Measurements from ENCODE around the gene ZNF584. TPM values are rescaled to one million over a fixed set of nuclear protein-coding genes. Genes with fewer than 3 reads are reported as not detected.

Gene ZNF584
- total and polyA plus RNA-seq, 10 of the 15 experiments (the other 5 are each of a cell fraction or from before 2014, with no cell fraction given) = 2.0 to 10.7 (median 6.3) TPM

DNA sequence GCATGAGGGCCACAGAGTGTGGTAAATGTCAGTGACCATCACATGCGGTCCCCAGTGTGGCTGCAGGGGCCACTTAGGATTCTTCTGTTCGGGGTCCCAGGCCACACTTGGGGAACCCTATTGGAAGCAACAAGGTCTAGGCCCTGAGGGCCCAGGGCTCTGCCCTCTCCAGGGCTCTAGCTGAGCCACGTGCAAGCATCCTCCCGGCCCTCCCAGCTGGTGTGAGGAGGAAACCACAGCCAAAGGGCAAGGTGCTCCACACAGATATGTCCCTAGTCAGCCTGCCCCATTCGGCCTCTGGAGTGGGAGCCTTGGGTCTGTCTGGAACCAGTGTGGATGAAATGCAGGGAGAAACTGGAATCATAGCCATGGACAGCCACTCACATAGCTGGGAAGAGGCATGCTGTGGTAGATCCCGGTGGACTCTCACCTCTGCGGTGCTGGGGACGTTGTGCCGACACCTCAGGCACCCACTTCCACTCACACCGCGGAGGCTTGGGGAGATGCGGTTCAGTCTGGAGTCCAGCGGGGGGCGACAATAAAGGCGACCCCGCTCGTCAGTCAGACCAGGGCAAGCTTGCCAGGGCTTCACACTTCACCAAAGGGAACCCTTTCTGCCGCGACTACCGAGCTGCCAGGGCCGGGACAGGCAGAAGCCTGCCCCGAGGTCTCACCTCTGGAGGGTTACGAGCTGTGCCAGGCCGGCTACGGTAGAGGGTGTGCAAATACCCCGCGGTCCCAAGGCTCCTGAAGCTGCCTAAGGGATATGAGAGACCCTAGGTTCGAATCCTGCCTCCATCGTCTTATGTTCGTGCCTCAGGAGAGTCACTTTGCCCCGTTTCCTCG lies 41.6 kb upstream of the ZNF584 start:
- H4K20me1 ChIP-seq (ENCODE audit: control insufficient read depth, insufficient read depth) = no peaks in the 10 kb centered on the region
- no peak overlapping the region for H3K4me2 ChIP-seq (ENCODE audit: control insufficient read depth, insufficient read depth)
- DNase-seq (ENCODE audit: low read depth, low spot score) = no peak
- no peak overlapping the region for H2AFZ ChIP-seq (ENCODE audit: control insufficient read depth, low read depth, low read length)
- ChIA-PET CTCF (no interaction called here), SMC1A (ENCODE audit: uncharacterized antibody, unreplicated experiment) (no interaction called here), POLR2A (no interaction called here), RAD21 (ENCODE audit: unreplicated experiment) (no interaction called here)
- in situ Hi-C loops (cut with MboI) (no loop called here), intact Hi-C loops (cut with micrococcal nuclease; ENCODE audit: unreplicated experiment) (no loop called here)
- H3K9ac ChIP-seq (ENCODE audit: control insufficient read depth, insufficient read depth, low read length) = no peak overlapping the region
- no peak overlapping the region for H3K4me3 ChIP-seq
- TF ChIP-seq NFIC (IDR thresholded peaks at IDR 0.05; ENCODE audit: low read depth, low read length) (no peak), ZNF622 (IDR thresholded peaks at IDR 0.05) (no peak), GABPA (IDR thresholded peaks at IDR 0.05; ENCODE audit: low read depth) (no peak), ETV6 (conservative IDR thresholded peaks at IDR 0.05 in 1 of 2, IDR thresholded peaks at IDR 0.05 in 1 of 2; ENCODE audit: borderline replicate concordance in 1 of 2, low read depth in 1 of 2) (no peak)
- TF ChIP-seq, protein P1, sequence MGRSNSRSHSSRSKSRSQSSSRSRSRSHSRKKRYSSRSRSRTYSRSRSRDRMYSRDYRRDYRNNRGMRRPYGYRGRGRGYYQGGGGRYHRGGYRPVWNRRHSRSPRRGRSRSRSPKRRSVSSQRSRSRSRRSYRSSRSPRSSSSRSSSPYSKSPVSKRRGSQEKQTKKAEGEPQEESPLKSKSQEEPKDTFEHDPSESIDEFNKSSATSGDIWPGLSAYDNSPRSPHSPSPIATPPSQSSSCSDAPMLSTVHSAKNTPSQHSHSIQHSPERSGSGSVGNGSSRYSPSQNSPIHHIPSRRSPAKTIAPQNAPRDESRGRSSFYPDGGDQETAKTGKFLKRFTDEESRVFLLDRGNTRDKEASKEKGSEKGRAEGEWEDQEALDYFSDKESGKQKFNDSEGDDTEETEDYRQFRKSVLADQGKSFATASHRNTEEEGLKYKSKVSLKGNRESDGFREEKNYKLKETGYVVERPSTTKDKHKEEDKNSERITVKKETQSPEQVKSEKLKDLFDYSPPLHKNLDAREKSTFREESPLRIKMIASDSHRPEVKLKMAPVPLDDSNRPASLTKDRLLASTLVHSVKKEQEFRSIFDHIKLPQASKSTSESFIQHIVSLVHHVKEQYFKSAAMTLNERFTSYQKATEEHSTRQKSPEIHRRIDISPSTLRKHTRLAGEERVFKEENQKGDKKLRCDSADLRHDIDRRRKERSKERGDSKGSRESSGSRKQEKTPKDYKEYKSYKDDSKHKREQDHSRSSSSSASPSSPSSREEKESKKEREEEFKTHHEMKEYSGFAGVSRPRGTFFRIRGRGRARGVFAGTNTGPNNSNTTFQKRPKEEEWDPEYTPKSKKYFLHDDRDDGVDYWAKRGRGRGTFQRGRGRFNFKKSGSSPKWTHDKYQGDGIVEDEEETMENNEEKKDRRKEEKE (IDR thresholded peaks at IDR 0.05) = no peak
- no peak for FAIRE-seq
- H3K9me3 ChIP-seq (replicated peaks; ENCODE audit: control insufficient read depth, insufficient read depth, low read length) = no peaks in the 10 kb centered on the region
- no peaks in the 10 kb centered on the region for H3K79me2 ChIP-seq (ENCODE audit: control insufficient read depth, insufficient read depth, low read length)
- 78% methylated on average over 26 of the region's 32 CpGs for WGBS (ENCODE audit: insufficient coverage, insufficient replicate concordance, low lambda C conversion rate, missing lambda C conversion rate)
- no peaks in the 10 kb centered on the region for H3K27me3 ChIP-seq (replicated peaks in 1 of 2; ENCODE audit: control insufficient read depth in 2 of 2, insufficient read depth in 2 of 2, low read length in 1 of 2)
- no TSS peak for BruUV-seq (replicated peaks)
- no peak for ATAC-seq
- no peaks in the 10 kb centered on the region for H3K36me3 ChIP-seq (ENCODE audit: control insufficient read depth in 2 of 2, insufficient read depth in 2 of 2, low read length in 1 of 2)
- no peak overlapping the region for H3K27ac ChIP-seq (ENCODE audit: control insufficient read depth, insufficient read depth)
- H3K4me1 ChIP-seq (ENCODE audit: control insufficient read depth, insufficient read depth, low read length) = peaks cover 11% of the 10 kb centered on the region
